MCF 10A (cell line): ENCODE data around the gene PCNX2. TPM values are rescaled to one million over a fixed set of nuclear protein-coding genes. Genes with fewer than 3 reads are reported as not detected.
A peak's percentile ranks its signal among the peaks of the same experiment; 100 is the strongest.

ENCODE experiments used
- BruUV-seq: library from RNA; stranded (reverse); fragments of 400-500 nt; replicated peaks from 2 replicates; lab custom pipeline; 2021; lab: Mats Ljungman, UMichigan
- CTCF ChIA-PET: fragments of 300-600 bp; sonication (Branson Sonifier 250); formaldehyde crosslinking; extraction: SDS; loops from one replicate; lab custom pipeline; 2021; ENCODE audit warnings: antibody characterized with exemption, inconsistent platforms; lab: Yijun Ruan, JAX
- POLR2A ChIA-PET: fragments of 300-600, 350-650 bp; sonication (Branson Sonifier 250); formaldehyde crosslinking; extraction: SDS; loops from one replicate; lab custom pipeline; 2020; ENCODE audit warnings: antibody characterized with exemption, inconsistent platforms; lab: Yijun Ruan, JAX
- DNase-seq: peaks from one replicate; pipeline ENCODE4 v3.0.0-alpha.2; 2018; ENCODE audit not compliant: unreplicated experiment
- H3K27ac Mint-ChIP-seq: one replicate; pipeline ENCODE4 v1.8.0; 2022; ENCODE audit warnings: mild to moderate bottlenecking, low read depth, mixed read lengths; ENCODE audit not compliant: unreplicated experiment
- H3K27me3 Mint-ChIP-seq: one replicate; pipeline ENCODE4 v1.8.0; 2022; ENCODE audit warnings: mixed read lengths; ENCODE audit not compliant: insufficient read depth, unreplicated experiment
- H3K36me3 Mint-ChIP-seq: one replicate; pipeline ENCODE4 v1.8.0; 2022; ENCODE audit warnings: mild to moderate bottlenecking, moderate library complexity, mixed read lengths; ENCODE audit not compliant: insufficient read depth, unreplicated experiment
- H3K4me1 Mint-ChIP-seq: one replicate; pipeline ENCODE4 v1.8.0; 2022; ENCODE audit warnings: mixed read lengths; ENCODE audit not compliant: insufficient read depth, unreplicated experiment
- H3K4me3 Mint-ChIP-seq: one replicate; pipeline ENCODE4 v1.8.0; 2022; ENCODE audit warnings: mild to moderate bottlenecking, moderate library complexity, mixed read lengths; ENCODE audit not compliant: unreplicated experiment
- H3K9me3 Mint-ChIP-seq: one replicate; pipeline ENCODE4 v1.8.0; 2022; ENCODE audit warnings: mixed read lengths; ENCODE audit not compliant: unreplicated experiment
- intact Hi-C: fragments of 100-400 bp; cut with micrococcal nuclease; formaldehyde crosslinking; loops from 2 replicates; pipeline ENCODE4 v1.14.1; 2022
- total RNA-seq: library from RNA; stranded (reverse); gene quantifications from 2 replicates; pipeline ENCODE4 v1.2.3, GENCODE V29; 2022
- TF ChIP-seq, protein P1 (sequence below): fragments of 200-600 bp; IDR thresholded peaks from one replicate; pipeline ENCODE4 v1.8.0; 2022; ENCODE audit warnings: antibody characterized with exemption, mild to moderate bottlenecking; ENCODE audit not compliant: unreplicated experiment

PCNX2 gene
- total RNA-seq, 1 experiment from 2014 or later: 80.5 TPM

DNA sequence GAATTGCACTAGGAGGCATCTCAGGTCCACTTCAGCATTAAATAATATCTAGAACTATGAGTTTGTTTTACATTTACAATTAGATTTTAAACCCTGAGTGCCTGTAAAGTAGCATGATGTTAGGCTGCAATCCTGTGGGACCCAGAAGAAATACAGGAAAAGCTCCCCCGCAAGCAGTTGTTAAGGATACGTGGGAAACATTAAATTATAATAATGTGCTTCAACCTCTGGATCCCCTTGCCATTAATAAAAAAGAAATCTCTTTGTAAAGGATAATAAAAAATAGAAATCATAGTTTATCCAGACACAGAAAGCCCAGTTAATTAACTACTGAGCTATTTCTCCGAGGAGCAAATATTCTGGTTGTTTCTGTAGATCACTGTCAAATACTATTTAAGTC lies 106.0 kb downstream of the PCNX2 start:
- TF ChIP-seq, protein P1, sequence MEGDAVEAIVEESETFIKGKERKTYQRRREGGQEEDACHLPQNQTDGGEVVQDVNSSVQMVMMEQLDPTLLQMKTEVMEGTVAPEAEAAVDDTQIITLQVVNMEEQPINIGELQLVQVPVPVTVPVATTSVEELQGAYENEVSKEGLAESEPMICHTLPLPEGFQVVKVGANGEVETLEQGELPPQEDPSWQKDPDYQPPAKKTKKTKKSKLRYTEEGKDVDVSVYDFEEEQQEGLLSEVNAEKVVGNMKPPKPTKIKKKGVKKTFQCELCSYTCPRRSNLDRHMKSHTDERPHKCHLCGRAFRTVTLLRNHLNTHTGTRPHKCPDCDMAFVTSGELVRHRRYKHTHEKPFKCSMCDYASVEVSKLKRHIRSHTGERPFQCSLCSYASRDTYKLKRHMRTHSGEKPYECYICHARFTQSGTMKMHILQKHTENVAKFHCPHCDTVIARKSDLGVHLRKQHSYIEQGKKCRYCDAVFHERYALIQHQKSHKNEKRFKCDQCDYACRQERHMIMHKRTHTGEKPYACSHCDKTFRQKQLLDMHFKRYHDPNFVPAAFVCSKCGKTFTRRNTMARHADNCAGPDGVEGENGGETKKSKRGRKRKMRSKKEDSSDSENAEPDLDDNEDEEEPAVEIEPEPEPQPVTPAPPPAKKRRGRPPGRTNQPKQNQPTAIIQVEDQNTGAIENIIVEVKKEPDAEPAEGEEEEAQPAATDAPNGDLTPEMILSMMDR: no peak
- no peaks in the 10 kb centered on the region for H3K4me1 Mint-ChIP-seq
- ChIA-PET POLR2A (interaction anchor here (0.7 kb wide), 1 partner anchor 10 kb away, joined by 3 read pairs; no protein-coding TSS in a partner anchor), CTCF (no interaction called here)
- BruUV-seq: no TSS peak
- H3K27ac Mint-ChIP-seq: peak overlapping the region; percentile 20
- H3K36me3 Mint-ChIP-seq: peaks cover 38% of the 10 kb centered on the region
- no peaks in the 10 kb centered on the region for H3K27me3 Mint-ChIP-seq
- H3K9me3 Mint-ChIP-seq: peaks cover 13% of the 10 kb centered on the region
- no peak for DNase-seq
- no peak overlapping the region for H3K4me3 Mint-ChIP-seq
- intact Hi-C loops: loop anchor here (10.0 kb wide), 1 partner anchor 1355 kb away; no protein-coding TSS in a partner anchor

DNA sequence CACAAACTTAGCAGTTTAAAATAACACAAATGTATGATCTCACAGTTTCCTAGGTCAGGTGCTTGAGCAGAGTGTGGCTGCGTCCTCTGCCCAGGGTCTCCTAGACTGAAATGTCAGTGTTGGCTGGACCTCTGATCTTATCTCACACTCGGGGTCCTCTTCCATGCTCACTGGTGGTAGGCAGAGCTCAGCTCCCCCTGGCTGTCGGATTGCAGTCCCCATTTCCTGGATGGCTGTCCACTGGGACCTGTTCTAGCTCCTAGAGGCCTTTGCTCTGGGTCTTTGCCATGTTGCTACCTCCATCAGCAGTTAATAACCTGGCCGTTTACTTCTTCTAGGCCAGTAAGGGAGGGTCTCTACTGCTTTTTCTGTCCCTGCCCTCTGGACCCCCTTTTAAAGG lies 107.5 kb downstream of the PCNX2 start:
- no peak overlapping the region for H3K4me3 Mint-ChIP-seq
- H3K9me3 Mint-ChIP-seq: peaks cover 1% of the 10 kb centered on the region
- BruUV-seq: no TSS peak
- H3K36me3 Mint-ChIP-seq: peaks cover 23% of the 10 kb centered on the region
- peaks cover 8% of the 10 kb centered on the region for H3K4me1 Mint-ChIP-seq
- TF ChIP-seq, protein P1: no peak
- POLR2A ChIA-PET: interaction anchor here (0.5 to 1.6 kb wide), 2 partner anchors 9 to 205 kb away, joined by 3 to 6 read pairs; no protein-coding TSS in a partner anchor
- DNase-seq: no peak
- no peak overlapping the region for H3K27ac Mint-ChIP-seq
- intact Hi-C loops: loop anchor here (10.0 kb wide), 1 partner anchor 1357 kb away; no protein-coding TSS in a partner anchor
- H3K27me3 Mint-ChIP-seq: no peaks in the 10 kb centered on the region
- CTCF ChIA-PET: interaction anchor here (0.6 to 1.5 kb wide), 5 partner anchors 9 to 41 kb away, joined by 3 to 5 read pairs (median 3); no protein-coding TSS in a partner anchor

DNA sequence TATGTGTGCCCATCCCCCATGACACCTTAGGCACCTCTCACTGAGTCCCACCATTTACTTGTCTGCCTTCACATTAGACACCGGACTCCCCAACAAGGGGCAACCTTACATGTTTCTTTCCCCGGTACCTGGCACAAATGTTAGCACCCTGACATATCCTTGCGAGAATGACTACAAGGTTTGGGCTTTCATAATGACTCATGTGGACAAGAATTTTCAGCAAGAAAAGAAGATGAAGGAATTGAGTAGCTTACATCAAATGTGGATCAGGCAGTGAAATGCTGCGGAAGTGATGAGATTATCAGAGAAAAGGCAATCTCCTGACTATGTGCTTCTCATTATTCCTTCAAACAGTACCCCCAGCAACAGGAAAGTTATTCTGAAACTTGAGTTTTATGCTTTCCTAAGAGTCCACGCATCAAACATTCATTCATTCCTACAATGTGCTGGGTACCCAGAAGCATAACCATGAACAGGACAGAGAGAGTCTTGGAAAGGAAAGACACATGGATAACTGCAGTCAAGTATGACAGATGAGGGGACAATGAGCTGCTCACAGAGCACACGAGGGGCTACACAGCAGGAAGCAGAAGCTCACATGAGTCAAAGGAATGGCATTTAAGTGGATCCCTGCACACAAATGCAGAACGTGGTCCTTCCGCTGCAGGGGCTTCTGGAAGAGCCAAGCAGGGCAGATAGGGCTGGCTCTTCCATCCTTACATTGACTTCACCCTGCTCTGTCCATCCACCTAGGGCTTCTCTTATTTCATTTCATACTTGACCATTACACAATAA lies 112.1 kb downstream of the PCNX2 start:
- no peak overlapping the region for H3K27ac Mint-ChIP-seq
- no peak overlapping the region for H3K4me3 Mint-ChIP-seq
- intact Hi-C loops: loop anchor here (10.0 kb wide), 1 partner anchor 1361 kb away; no protein-coding TSS in a partner anchor
- ChIA-PET POLR2A (interaction anchor here (0.6 to 1.1 kb wide), 5 partner anchors 23 to 1126 kb away, joined by 3 to 5 read pairs (median 3); no protein-coding TSS in a partner anchor), CTCF (interaction anchor here (0.5 to 0.8 kb wide), 3 partner anchors 52 to 527 kb away, joined by 3 read pairs; no protein-coding TSS in a partner anchor)
- peaks cover 22% of the 10 kb centered on the region for H3K4me1 Mint-ChIP-seq
- no peak for DNase-seq
- no TSS peak for BruUV-seq
- peaks cover 37% of the 10 kb centered on the region for H3K36me3 Mint-ChIP-seq
- H3K9me3 Mint-ChIP-seq: no peaks in the 10 kb centered on the region
- TF ChIP-seq, protein P1: no peak
- H3K27me3 Mint-ChIP-seq: no peaks in the 10 kb centered on the region

- Mint-ChIP-seq H3K36me3 (peaks cover 44% of the 10 kb centered on the region), H3K4me1 (peaks cover 22% of the 10 kb centered on the region), H3K4me3 (no peak overlapping the region), H3K9me3 (no peaks in the 10 kb centered on the region), H3K27me3 (no peaks in the 10 kb centered on the region), H3K27ac (peak overlapping the region; percentile 94)
- CTCF ChIA-PET: interaction anchor here (0.5 kb wide), 2 partner anchors 114 to 526 kb away, joined by 3 read pairs; no protein-coding TSS in a partner anchor
- no peak for DNase-seq
- TF ChIP-seq, protein P1: no peak
- BruUV-seq: no TSS peak
- POLR2A ChIA-PET: interaction anchor here (0.7 kb wide), 2 partner anchors 340 to 1127 kb away, joined by 3 read pairs; no protein-coding TSS in a partner anchor
- intact Hi-C loops: loop anchor here (10.0 kb wide), 1 partner anchor 1362 kb away; no protein-coding TSS in a partner anchor
Observed at GRCh38 chr1:233182587-233182986, 112.9 kb downstream of the PCNX2 start.
